ENCODE data around the gene TDRD3.
"Not testable (repeated sequence)": the region's sequence is repeated elsewhere in the genome, so short reads cannot be mapped to it uniquely, and the experiment has no call there.

The TDRD3 gene

GRCh38 chr13:60396783-60397703 is at the start of gene TDRD3:
TDRD3 (plus strand) TSS chr13:60397220; CDS start chr13:60397365, 145 bp downstream.
- DNase-seq (ENCODE audit: low read depth): peak; percentile 68

- no peak for DNase-seq (ENCODE audit: low read depth)
These were observed 49.3 kb upstream of the TDRD3 start for GRCh38 chr13:60347690-60348089.

GRCh38 chr13:60348097-60348496 is 48.9 kb upstream of the TDRD3 start:
- no peak for DNase-seq (ENCODE audit: low read depth)

GRCh38 chr13:60351326-60351725 is 45.7 kb upstream of the TDRD3 start:
- DNase-seq (ENCODE audit: low read depth): no peak

GRCh38 chr13:60351855-60352615 is 45.0 kb upstream of the TDRD3 start:
- no peak for DNase-seq (ENCODE audit: low read depth)

GRCh38 chr13:60352644-60353043 is 44.4 kb upstream of the TDRD3 start:
- no peak for DNase-seq (ENCODE audit: low read depth)

- DNase-seq (ENCODE audit: low read depth): no peak
These were observed 42.0 kb upstream of the TDRD3 start for GRCh38 chr13:60355056-60355455.

GRCh38 chr13:60356970-60357369 is 40.0 kb upstream of the TDRD3 start:
- no peak for DNase-seq (ENCODE audit: low read depth)

GRCh38 chr13:60358453-60358852 is 38.6 kb upstream of the TDRD3 start:
- DNase-seq (ENCODE audit: low read depth): no peak

- DNase-seq (ENCODE audit: low read depth): no peak
These were observed 33.7 kb upstream of the TDRD3 start for GRCh38 chr13:60363288-60363687.

- no peak for DNase-seq (ENCODE audit: low read depth)
These were observed 27.8 kb upstream of the TDRD3 start for GRCh38 chr13:60369242-60369641.

GRCh38 chr13:60370343-60370742 is 26.7 kb upstream of the TDRD3 start:
- no peak for DNase-seq (ENCODE audit: low read depth)

GRCh38 chr13:60372141-60372540 is 24.9 kb upstream of the TDRD3 start:
- DNase-seq (ENCODE audit: low read depth): no peak

GRCh38 chr13:60379282-60379681 is 17.7 kb upstream of the TDRD3 start:
- not testable (repeated sequence) for DNase-seq (ENCODE audit: low read depth)

GRCh38 chr13:60379837-60380565 is 17.0 kb upstream of the TDRD3 start:
- DNase-seq (ENCODE audit: low read depth): no peak

- DNase-seq (ENCODE audit: low read depth): no peak
These were observed 12.1 kb upstream of the TDRD3 start for GRCh38 chr13:60384911-60385310.

GRCh38 chr13:60386250-60386649 is 10.8 kb upstream of the TDRD3 start:
- no peak for DNase-seq (ENCODE audit: low read depth)

- DNase-seq (ENCODE audit: low read depth): no peak
These were observed 4.9 kb upstream of the TDRD3 start for GRCh38 chr13:60392131-60392530.

- DNase-seq (ENCODE audit: low read depth): peak; percentile 84
These were observed 843 bp upstream of the TDRD3 start for GRCh38 chr13:60395971-60396782.

GRCh38 chr13:60397704-60398378 is 821 bp downstream of the TDRD3 start:
- DNase-seq (ENCODE audit: low read depth): peak; percentile 27

GRCh38 chr13:60398379-60398891 is 1.4 kb downstream of the TDRD3 start:
- no peak for DNase-seq (ENCODE audit: low read depth)
